HG03045 (cell line): ENCODE data around the gene SDC1.

Experiments
- ATAC-seq: cut with Tn5 transposase; IDR thresholded peaks from one replicate; pipeline ENCODE4 v1.9.1; 2021; ENCODE audit warnings: mild to moderate bottlenecking, moderate library complexity; ENCODE audit not compliant: unreplicated experiment

Gene SDC1

GRCh38 chr2:20156076-20156759, 68.7 kb downstream of the SDC1 start:
- ATAC-seq: no peak

DNA sequence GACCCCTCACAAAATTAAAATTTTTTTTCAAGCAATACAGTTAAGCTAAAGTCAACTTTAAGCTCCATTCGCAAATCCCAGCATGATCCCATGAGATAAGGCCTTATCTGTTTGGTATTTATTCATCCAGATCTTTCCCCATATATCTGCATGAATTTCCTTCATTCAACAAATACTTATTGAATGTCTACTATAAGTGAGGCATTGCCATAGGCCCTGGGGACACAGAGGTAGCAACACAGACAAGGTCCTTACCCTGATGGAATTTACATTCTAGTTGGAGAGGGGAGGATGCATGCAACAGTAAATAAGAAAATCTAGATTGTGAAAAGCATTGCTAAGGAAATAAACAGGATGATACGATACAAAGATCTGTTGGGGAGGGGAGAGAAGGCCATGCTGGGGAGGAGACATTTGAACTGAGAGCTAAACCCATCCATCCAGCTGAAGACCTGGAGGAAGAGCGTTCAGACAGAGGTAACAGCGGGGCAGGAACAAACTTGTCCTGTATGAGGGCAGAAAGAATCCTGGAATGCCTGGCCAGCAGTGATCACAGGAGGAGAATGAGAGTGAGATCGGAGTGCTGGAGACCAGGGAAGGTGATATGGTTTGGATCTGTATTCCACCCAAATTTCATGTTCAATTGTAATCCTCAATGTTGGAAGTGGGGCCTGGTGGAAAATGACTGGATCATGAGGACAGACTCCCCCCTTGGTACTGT, 71.6 kb downstream of the SDC1 start:
- ATAC-seq: no peak

DNA sequence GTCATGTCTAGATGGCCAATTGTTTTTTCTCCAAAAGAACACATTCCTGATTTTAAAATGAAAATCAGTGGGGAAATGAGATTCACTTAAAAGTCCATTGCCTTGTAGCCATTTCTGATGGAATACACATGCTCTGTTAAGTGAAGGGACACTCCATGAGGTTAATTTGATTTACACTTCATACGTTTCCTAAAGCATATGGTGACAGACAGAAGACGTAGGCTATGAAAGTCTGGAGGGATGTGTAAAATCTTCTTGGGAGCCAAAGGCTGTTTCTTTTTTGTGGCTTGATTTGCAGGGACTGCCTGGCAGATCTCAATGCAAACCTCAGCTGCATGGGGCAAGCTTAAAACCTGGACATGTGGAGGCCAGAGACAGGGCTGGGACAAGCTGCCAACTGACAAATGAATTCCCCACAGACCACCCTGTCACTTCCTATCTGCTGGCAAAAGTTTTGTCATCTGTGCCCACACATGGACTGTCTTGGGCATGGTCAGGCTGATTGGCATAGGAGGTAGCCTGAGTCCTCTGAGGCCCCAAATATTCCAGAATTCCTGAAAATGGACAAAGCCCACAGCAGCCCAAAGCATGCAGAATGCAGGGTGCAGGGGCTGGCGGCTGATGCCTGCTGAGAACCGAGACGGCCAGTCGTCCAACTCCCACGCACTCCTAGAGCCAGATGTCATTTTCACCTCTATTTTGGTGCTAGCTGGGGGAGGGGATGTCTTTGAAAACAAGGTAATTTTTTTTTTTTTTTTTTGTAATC, 73.9 kb downstream of the SDC1 start:
- ATAC-seq: peak; percentile 69
